Measurements from ENCODE around the gene MEGF6.

The MEGF6 gene

GRCh38 chr1:3632298-3632697 lies 21.0 kb upstream of the MEGF6 start:
- DNase-seq (ENCODE audit: low read depth), result no peak
- no peak for TF ChIP-seq CTCF (conservative IDR thresholded peaks at IDR 0.05; ENCODE audit: low read depth, low read length)
- H3K4me3 ChIP-seq (ENCODE audit: low read depth, low read length), result no peak overlapping the region

GRCh38 chr1:3631320-3632260 lies 20.3 kb upstream of the MEGF6 start:
- no peak for DNase-seq (ENCODE audit: low read depth)
- H3K4me3 ChIP-seq (ENCODE audit: low read depth, low read length), result no peak overlapping the region
- TF ChIP-seq CTCF (conservative IDR thresholded peaks at IDR 0.05; ENCODE audit: low read depth, low read length), result no peak

GRCh38 chr1:3630914-3631313 lies 19.6 kb upstream of the MEGF6 start:
- TF ChIP-seq CTCF (conservative IDR thresholded peaks at IDR 0.05; ENCODE audit: low read depth, low read length), result no peak
- no peak for DNase-seq (ENCODE audit: low read depth)
- H3K4me3 ChIP-seq (ENCODE audit: low read depth, low read length), result no peak overlapping the region

GRCh38 chr1:3630161-3630611 lies 18.9 kb upstream of the MEGF6 start:
- no peak overlapping the region for H3K4me3 ChIP-seq (ENCODE audit: low read depth, low read length)
- no peak for DNase-seq (ENCODE audit: low read depth)
- TF ChIP-seq CTCF (conservative IDR thresholded peaks at IDR 0.05; ENCODE audit: low read depth, low read length), result no peak

GRCh38 chr1:3629561-3630160 lies 18.4 kb upstream of the MEGF6 start:
- H3K4me3 ChIP-seq (ENCODE audit: low read depth, low read length), result no peak overlapping the region
- no peak for TF ChIP-seq CTCF (conservative IDR thresholded peaks at IDR 0.05; ENCODE audit: low read depth, low read length)
- no peak for DNase-seq (ENCODE audit: low read depth)

GRCh38 chr1:3628445-3628844 lies 17.1 kb upstream of the MEGF6 start:
- DNase-seq (ENCODE audit: low read depth), result no peak

More at GRCh38 chr1:3628445-3628844, 17.1 kb upstream of the MEGF6 start:
- H3K4me3 ChIP-seq (ENCODE audit: low read depth, low read length), result no peak overlapping the region
- no peak for TF ChIP-seq CTCF (conservative IDR thresholded peaks at IDR 0.05; ENCODE audit: low read depth, low read length)
